HG03432 (cell line): Measurements from ENCODE around the gene RIPOR2.
A peak's percentile ranks its signal among the peaks of the same experiment; 100 is the strongest.
"Not testable (repeated sequence)": the region's sequence is repeated elsewhere in the genome, so short reads cannot be mapped to it uniquely, and the experiment has no call there.

Experiments used
- ATAC-seq: cut with Tn5 transposase; IDR thresholded peaks from one replicate; pipeline ENCODE4 v1.9.1; 2021; ENCODE audit warnings: mild to moderate bottlenecking, moderate library complexity; ENCODE audit not compliant: unreplicated experiment

The RIPOR2 gene

DNA sequence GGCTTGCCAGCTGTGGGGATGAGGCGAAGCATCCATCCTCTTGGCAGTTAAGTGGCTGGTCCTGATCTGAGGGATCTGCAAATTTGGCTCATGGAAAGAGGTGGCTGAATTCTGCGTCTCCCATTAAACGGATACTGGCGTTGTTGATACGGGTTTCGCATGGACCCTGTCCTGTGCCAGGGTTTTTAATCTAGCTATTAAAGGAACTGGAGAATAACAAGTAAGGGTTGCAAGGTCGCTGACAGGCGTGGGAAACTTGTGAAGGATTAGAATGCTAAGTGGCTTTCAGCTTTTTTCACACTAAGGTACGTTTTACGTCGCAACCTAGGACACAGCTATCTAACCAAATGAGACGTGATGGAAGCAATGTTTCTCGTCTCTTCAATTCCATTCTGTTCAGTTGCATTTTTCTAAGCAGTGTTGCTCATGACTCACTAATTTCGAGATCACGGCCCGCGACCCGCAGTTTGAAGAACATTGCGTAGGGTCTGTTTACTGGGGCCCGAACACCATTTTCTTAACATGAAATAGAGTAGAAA, 160.2 kb downstream of the RIPOR2 start:
- ATAC-seq: no peak

DNA sequence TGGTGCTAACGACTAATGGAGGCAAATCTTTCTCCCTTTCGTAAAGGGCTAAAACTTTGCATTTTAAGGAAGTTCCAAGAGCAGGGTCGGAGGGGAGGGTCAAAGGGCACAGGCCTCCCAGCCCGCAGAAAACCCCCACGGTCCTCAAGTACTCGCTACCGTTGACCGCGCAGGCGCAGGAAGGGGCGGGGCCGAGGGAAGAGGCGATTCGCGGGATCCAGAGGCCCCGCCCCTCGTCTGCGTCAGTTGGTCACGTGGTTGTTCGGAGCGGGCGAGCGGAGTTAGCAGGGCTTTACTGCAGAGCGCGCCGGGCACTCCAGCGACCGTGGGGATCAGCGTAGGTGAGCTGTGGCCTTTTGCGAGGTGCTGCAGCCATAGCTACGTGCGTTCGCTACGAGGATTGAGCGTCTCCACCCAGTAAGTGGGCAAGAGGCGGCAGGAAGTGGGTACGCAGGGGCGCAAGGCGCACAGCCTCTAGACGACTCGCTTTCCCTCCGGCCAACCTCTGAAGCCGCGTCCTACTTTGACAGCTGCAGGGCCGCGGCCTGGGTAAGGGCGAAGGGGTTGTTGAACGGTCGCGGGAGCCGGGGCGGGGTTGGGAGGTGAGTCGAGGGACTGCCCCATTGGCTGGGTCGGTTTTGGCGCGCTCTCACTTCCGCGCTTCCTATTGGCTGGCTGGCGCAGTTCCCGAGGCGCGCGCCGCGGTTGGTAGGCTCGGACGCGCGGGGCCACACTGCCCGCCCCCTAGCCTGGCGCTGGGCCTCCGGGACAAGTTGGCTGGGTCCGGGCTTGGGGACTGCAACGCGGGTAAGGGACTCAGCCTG, 160.9 kb downstream of the RIPOR2 start, which contains the start of gene GMNN:
GMNN (plus strand) TSS at position 242 of the 824 bp plus-strand sequence. CDS start 2,310 bp downstream, outside the sequence.
- peak; percentile 93 for ATAC-seq

GRCh38 chr6:24768361-24768760, 167.4 kb downstream of the RIPOR2 start:
- ATAC-seq: no peak

DNA sequence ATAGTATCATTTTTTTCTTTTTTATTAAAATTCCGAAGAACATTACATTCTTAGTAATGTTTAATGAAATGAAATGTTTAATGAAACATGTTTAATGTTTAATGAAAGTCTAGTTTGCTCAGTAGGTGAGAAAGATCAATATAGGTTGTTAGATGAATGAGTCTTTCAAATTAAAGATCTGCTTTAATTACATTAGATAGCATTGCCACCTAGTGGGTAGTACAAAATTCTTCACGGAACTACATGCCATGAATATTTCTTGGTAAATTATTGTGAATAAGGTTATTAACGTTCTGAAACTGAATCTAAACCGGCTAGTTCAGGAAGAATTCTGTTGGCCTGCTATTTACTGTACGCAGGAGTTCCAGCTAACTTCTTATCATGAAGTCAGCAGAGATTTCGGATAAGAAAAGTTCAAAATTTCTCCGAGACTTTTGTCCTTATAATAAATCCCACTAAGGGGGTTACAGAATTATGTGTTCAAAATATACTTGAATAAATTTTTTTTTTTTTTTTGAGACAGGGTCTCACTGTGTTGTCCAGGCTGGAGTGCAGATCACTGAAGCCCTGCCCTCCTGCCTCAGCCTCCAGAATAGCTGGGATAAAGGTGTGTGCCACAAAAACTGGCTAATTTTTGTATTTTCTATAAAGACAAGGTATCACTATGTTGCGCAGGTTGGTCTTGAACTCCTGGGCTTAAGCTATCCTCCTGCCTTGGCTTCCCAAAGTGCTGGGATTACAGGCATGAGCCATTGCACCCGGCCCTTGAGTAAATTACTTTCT, 168.9 kb downstream of the RIPOR2 start:
- ATAC-seq: peak; percentile 72

GRCh38 chr6:24765968-24766367, 169.8 kb downstream of the RIPOR2 start:
- ATAC-seq: not testable (repeated sequence)

DNA sequence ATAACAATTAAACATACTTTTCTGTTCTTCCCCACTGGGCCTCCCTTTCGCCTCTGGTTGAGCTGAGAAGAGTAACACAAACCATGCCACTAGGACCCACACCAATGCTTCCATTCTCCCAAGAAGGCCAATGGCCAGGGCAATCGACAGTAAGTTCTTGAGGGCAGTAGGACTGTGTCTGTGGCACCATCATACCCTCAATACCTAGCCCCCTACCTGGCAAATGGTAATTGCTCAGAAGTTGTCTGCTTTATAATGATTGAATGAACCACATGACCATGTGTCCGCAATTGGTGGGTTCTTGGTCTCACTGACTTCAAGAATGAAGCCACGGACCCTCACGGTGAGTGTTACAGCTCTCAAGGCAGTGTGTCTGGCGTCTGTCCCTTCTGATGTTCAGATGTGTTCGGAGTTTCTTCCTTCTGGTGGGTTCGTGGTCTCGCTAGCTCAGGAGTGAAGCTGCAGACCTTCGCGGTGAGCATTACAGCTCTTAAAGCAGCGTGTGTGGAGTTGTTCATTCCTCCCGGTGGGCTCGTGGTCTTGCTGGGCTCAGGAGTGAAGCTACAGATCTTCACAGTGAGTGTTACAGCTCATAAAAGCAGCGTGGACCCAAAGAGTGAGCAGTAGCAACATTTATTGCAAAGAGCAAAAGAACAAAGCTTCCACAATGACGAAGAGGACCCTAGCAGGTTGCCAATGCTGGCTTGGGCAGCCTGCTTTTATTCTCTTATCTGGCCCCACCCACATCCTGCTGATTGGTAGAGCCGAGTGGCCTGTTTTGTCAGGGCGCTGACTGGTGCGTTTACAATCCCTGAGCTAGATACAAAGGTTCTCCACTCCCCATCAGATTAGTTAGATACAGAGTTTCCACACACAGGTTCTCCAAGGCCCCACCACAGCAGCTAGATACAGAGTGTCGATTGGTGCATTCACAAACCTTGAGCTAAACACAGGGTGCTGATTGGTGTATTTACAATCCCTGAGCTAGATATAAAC, 170.6 kb downstream of the RIPOR2 start:
- not testable (repeated sequence) for ATAC-seq

DNA sequence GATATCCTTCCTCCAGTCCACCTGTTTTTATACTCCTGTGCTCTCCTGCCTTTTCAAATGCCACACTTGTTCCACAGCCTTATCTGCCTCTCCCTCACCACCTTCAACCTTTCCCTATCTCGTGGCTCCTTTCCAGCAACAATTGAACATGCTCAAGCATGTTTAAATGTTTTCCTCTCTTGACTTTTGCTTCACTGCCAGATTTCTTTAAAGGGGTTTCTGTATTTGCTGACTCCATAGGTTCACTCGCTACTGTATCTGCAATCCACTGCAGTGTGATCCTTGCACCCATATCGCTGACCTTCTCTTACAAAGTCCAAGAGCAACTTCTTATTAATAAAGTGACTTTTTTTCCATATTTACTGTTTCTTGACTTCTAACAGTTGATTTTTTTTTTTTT, 172.2 kb downstream of the RIPOR2 start:
- no peak for ATAC-seq

- no peak for ATAC-seq
These were observed 173.9 kb downstream of the RIPOR2 start for GRCh38 chr6:24761851-24762250.

DNA sequence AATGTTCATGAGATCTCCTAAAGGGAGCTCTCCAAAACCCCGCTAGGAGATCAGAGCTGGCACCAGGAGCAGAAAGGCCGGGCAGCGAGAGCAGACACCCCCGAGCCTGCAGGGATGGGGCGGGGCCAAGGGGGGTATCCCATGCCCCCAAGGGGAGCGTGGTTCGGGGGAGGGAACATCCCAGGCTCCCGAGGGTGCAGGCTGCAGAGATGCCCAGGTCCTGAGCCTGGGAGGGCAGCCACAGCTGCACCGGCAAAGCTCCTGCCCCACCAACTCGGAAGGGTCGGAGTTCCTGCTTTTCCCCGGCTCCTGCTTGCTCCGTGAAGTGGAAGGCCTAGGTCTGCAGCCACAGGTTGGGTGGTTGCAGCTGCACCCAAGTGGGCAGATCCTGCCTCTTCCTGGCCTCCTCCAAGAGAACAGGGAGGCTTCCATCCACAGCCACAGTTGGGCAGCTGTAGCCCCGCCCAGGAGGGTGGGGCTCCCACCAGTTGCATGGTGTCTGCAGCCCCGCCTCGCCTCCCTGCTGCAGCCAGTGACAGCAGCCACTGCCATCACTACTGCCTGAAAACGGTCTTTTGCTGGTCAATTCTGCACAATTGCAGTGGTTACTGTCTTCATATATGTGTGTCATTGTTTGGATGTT, 174.4 kb downstream of the RIPOR2 start:
- no peak for ATAC-seq

- ATAC-seq: no peak
These were observed 175.6 kb downstream of the RIPOR2 start for GRCh38 chr6:24760210-24760609.

DNA sequence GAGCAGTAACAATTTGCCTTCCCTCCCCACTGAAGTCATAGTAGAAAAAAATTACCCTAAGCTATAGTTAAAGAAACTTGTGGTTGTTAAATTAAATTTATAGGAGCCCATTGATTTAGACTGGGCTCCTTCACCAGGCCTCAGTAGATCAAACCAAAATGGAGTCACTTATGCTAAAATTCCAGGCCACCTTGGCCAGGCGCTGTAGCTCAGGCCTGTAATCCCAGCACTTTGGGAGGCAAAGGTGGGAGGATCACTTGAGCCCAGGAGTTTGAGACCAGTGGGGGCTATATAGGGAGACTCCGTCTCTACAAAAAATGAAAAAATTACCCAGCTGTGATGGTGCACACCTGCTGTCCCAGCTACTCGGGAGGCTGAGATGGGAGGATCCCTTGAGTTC, 176.0 kb downstream of the RIPOR2 start:
- ATAC-seq: no peak

DNA sequence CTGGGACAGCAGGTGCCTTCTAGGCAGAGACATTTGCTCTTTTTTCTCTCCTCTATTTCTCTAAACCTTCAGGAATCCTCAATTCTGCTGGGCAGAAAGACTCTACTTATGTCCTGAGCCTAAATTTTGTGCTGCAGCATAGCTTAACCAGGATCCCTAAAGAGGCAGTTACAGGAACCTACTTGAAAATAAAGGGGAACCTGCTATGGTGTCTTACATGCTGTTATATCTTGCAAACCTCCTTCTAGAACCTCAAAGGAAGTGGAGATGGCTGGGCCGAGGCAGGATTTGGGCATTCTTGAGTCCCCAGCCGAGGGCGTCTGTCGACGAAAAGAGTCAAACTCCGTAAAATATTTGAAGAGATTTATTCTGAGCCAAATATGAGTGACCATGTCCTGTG, 178.1 kb downstream of the RIPOR2 start:
- no peak for ATAC-seq

- no peak for ATAC-seq
These were observed 180.5 kb downstream of the RIPOR2 start for GRCh38 chr6:24755279-24755678.

GRCh38 chr6:24754378-24754777, 181.4 kb downstream of the RIPOR2 start:
- not testable (repeated sequence) for ATAC-seq
